Heart left ventricle (tissue), 16 donors: ENCODE data around the gene TRAPPC2B. TPM values are rescaled to one million over a fixed set of nuclear protein-coding genes. Genes with fewer than 3 reads are reported as not detected.

ENCODE experiments used
- ATAC-seq, 4 donors: fragments of 200-7000 bp; cut with Tn5 transposase; one replicate each; pipeline ENCODE4 v1.9.1; 2020 to 2022; ENCODE audit warnings: moderate library complexity in 4 of 4, mild to moderate bottlenecking in 3 of 4, moderate number of reproducible peaks in 1 of 4
- DNase-seq, 5 donors: peaks; one replicate each; pipeline ENCODE4 v3.0.0-alpha.2; 2020
- H3K27ac ChIP-seq, 12 donors: fragments of 200-600 bp; sonication (generic) in 4 of 12; one replicate each; pipeline versions ENCODE4 v1.5.0 to v1.8.0; 2016 to 2022; ENCODE audit warnings: mild to moderate bottlenecking in 2 of 12
- H3K27me3 ChIP-seq, 9 donors: fragments of 200-600 bp; sonication (generic) in 2 of 9; one replicate each; pipeline versions ENCODE4 v1.5.1 to v1.8.0; 2016 to 2022; ENCODE audit warnings: mild to moderate bottlenecking in 3 of 9
- H3K36me3 ChIP-seq, 9 donors: fragments of 200-600 bp; sonication (generic) in 2 of 9; one replicate each; pipeline versions ENCODE4 v1.5.0 to v1.8.0; 2018 to 2022; ENCODE audit warnings: mild to moderate bottlenecking in 2 of 9
- H3K4me1 ChIP-seq, 12 donors: fragments of 200-600 bp; sonication (generic) in 4 of 12; one replicate each; pipeline versions ENCODE4 v1.5.0 to v1.8.0; 2016 to 2022; ENCODE audit warnings: mild to moderate bottlenecking in 3 of 12
- H3K4me3 ChIP-seq, 12 donors: fragments of 200-600 bp; sonication (generic) in 4 of 12; one replicate each; pipeline versions ENCODE4 v1.5.0 to v1.8.0; 2017 to 2022; ENCODE audit warnings: mild to moderate bottlenecking in 9 of 12, moderate library complexity in 4 of 12
- H3K9me3 ChIP-seq, 12 donors: fragments of 200-600 bp; sonication (generic) in 4 of 12; one replicate each; pipeline versions ENCODE4 v1.5.0 to v1.8.0; 2016 to 2022; ENCODE audit warnings: mild to moderate bottlenecking in 1 of 12
- CTCF ChIP-seq, 12 donors: fragments of 200-600 bp; sonication (generic) in 4 of 12; IDR thresholded peaks; one replicate each; pipeline versions ENCODE4 v1.5.0 to v1.8.0; 2018 to 2022; ENCODE audit warnings: antibody characterized with exemption in 12 of 12, mild to moderate bottlenecking in 5 of 12
- POLR2A ChIP-seq, 2 donors: fragments of 450-650 bp; IDR thresholded peaks; one replicate each; pipeline ENCODE4 v1.6.1; 2017; ENCODE audit warnings: antibody characterized with exemption in 2 of 2, mild to moderate bottlenecking in 2 of 2, moderate library complexity in 2 of 2
- WGBS, 4 donors: extraction: QIAGEN DNeasy Blood & Tissue Kit in 2 of 4; methylation state at CpG; one replicate each; pipeline versions ENCODE4 v1.1.5 to v1.1.7; 2013 to 2018; 5-methylcytosine and 5-hydroxymethylcytosine counted together
- intact Hi-C, 10 donors: fragments of 100-400 bp; cut with DNase I; formaldehyde crosslinking; loops; one replicate each; pipeline versions ENCODE4 v1.11.1 to v1.14.2; 2022
- polyA plus RNA-seq, 2 donors: library from polyadenylated mRNA; stranded (reverse); fragments of 200-250 nt; gene quantifications; one replicate each; pipeline ENCODE4 v1.2.3, GENCODE V29; 2013
- total RNA-seq, 9 donors: library from RNA; depleted of rRNA in 2 of 9; stranded (reverse); fragments of >200 nt in 2 of 9; fragmentation: NEBNext Ultra II Directional in 3 of 9; extraction: Animal tissue kit (Norgen Biotek cat#: 25700) in 3 of 9; gene quantifications; one replicate each; pipeline versions ENCODE4 v1.1.0 to v1.2.4, GENCODE V29; 2016 to 2023
- donor health status: ischemic (EF 13 %, LVEDD 7.1; RV severe dilation, severe dysfunction).
- donor health status: healthy with polysubstance abuse.
- donor health status: DM: no; HTN: yes; CAD: no.
- donor health status: DM: no; HTN: no; CAD: no.
- donor health status: ischemic (EF 25% LVEDD 6.9; RV normal size, moderate dysfunction).
- donor health status: ischemic (EF 25% LVEDD 5.7; RV mildly dilated, moderate dysfunction).
- donor health status: healthy.
- donor health status: DM: yes; HTN: yes; CAD: no.
- donor health status: ischemic (EF 35%, LVEDD 5.7; RV mildly dilated, moderate dysfunction).
- donor health status: nonischemic (EF 11% LVEDD 7.7; RV severe dilation, severe dysfunction).
- donor health status: DM: yes; HTN: yes; CAD: no.
- donor health status: PGD.
- donor health status: ischemic (EF 29% LVEDD 5.4; RV normal size, mild dysfunction).
- donor health status: nonischemic (EF 23%, LVEDD 6.1; RV moderate dilation, normal function).

TRAPPC2B gene
- total and polyA plus RNA-seq, 11 donors = 7.4 to 35.6 (median 13.4) TPM

- no peak for TF ChIP-seq CTCF (IDR thresholded peaks at IDR 0.05)
- TF ChIP-seq POLR2A (IDR thresholded peaks at IDR 0.05) = no peak
- H3K4me1 ChIP-seq = peaks cover 0 to 27% (median 17%) of the 10 kb centered on the region in 12 donors
- H3K36me3 ChIP-seq = peaks cover 0 to 15% (median 6%) of the 10 kb centered on the region in 9 donors
- peak overlapping the region; percentile 82 to 98 (median 88) for H3K27ac ChIP-seq
- peaks cover 0 to 2% (median 0%) of the 10 kb centered on the region in 12 donors for H3K9me3 ChIP-seq
- WGBS, 4 donors = 51 to 56% (median 53%) methylated on average over 11 of the region's 11 CpGs
- DNase-seq (no peak), ATAC-seq (no peak)
- no peaks in the 10 kb centered on the region for H3K27me3 ChIP-seq
- intact Hi-C loops = loop anchor here in 1 of 10 donors (2.0 kb wide), 1 partner anchor 24 kb away; no protein-coding TSS in a partner anchor
- H3K4me3 ChIP-seq = peak overlapping the region in 11 of 12 donors; percentile 71 to 97 (median 85)
These were observed 25.9 kb downstream of the TRAPPC2B start for GRCh38 chr19:57389194-57389729.

GRCh38 chr19:57389730-57390598, 26.6 kb downstream of the TRAPPC2B start, which contains the start of gene ZNF548:
ZNF548 (plus strand) TSS chr19:57389854; CDS start chr19:57390100, 246 bp downstream.
- peak; percentile 99 to 100 (median 100) for ATAC-seq
- Histone ChIP-seq H3K36me3 (peaks cover 0 to 20% (median 9%) of the 10 kb centered on the region in 9 donors), H3K27ac (peak within 1 kb of the TSS; percentile 82 to 98 (median 89)), H3K4me3 (peak within 1 kb of the TSS; percentile 69 to 97 (median 82)), H3K9me3 (peaks cover 0 to 3% (median 0%) of the 10 kb centered on the region in 12 donors), H3K27me3 (no peaks in the 10 kb centered on the region), H3K4me1 (peaks cover 0 to 27% (median 17%) of the 10 kb centered on the region in 12 donors)
- TF ChIP-seq CTCF (IDR thresholded peaks at IDR 0.05) (peak in 8 of 12 donors; percentile 8 to 49 (median 28)), POLR2A (IDR thresholded peaks at IDR 0.05) (peak; percentile 42 to 52)
- intact Hi-C loops = loop anchor here in 3 of 10 donors (2.0 to 5.0 kb wide), 3 partner anchors 25 to 187 kb away; partner anchors contain the start of genes ZNF416 (in 1 of the 3) and ZNF543 (in 1 of the 3)
- DNase-seq = peak; percentile 96 to 98 (median 97)
- 0 to 1% (median 0%) methylated on average over 28 to 50 of the region's 50 CpGs for WGBS, 4 donors

GRCh38 chr19:57395710-57396109, 32.4 kb downstream of the TRAPPC2B start:
- intact Hi-C loops = no loop called here
- DNase-seq = no peak
- Histone ChIP-seq H3K36me3 (peaks cover 0 to 73% (median 57%) of the 10 kb centered on the region in 9 donors), H3K4me1 (peaks cover 0 to 15% (median 7%) of the 10 kb centered on the region in 12 donors), H3K27me3 (no peaks in the 10 kb centered on the region), H3K9me3 (peaks cover 0 to 52% (median 4%) of the 10 kb centered on the region in 12 donors), H3K27ac (peak overlapping the region in 1 of 12 donors; percentile 9), H3K4me3 (no peak overlapping the region)
- peak; percentile 36 to 56 (median 52) for ATAC-seq
- TF ChIP-seq CTCF (IDR thresholded peaks at IDR 0.05) (no peak), POLR2A (IDR thresholded peaks at IDR 0.05) (no peak)
- WGBS, 4 donors = 79 to 86% (median 86%) methylated on average over 5 of the region's 5 CpGs
